ENCODE data around the gene CSF1.

The CSF1 gene

DNA sequence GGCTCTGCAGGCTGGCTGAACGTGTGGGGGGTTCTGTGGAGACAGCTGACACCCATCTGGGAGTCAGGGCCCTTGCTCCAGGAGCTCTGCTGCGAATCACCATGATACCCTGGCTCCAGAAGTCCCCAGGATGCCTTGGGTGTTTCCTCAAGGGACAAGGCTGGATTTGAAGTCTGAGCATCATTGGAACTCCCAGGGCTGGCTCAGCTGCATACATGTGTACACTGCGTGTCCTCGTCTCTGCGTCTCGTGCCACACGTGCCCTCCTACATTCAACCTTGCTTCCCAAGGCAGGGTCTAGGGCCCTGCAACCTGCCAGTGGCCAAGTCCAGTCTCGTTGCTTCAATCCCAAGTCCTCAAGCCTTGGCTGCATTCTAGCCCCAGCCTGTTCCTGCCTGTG lies 11.7 kb downstream of the CSF1 start:
- no peak for DNase-seq (ENCODE audit: low read depth)

GRCh38 chr1:109923131-109923945 lies 12.7 kb downstream of the CSF1 start:
- DNase-seq (ENCODE audit: low read depth), result no peak

GRCh38 chr1:109923946-109924275 lies 13.3 kb downstream of the CSF1 start:
- DNase-seq (ENCODE audit: low read depth), result no peak

GRCh38 chr1:109924316-109924715 lies 13.7 kb downstream of the CSF1 start:
- DNase-seq (ENCODE audit: low read depth), result no peak

DNA sequence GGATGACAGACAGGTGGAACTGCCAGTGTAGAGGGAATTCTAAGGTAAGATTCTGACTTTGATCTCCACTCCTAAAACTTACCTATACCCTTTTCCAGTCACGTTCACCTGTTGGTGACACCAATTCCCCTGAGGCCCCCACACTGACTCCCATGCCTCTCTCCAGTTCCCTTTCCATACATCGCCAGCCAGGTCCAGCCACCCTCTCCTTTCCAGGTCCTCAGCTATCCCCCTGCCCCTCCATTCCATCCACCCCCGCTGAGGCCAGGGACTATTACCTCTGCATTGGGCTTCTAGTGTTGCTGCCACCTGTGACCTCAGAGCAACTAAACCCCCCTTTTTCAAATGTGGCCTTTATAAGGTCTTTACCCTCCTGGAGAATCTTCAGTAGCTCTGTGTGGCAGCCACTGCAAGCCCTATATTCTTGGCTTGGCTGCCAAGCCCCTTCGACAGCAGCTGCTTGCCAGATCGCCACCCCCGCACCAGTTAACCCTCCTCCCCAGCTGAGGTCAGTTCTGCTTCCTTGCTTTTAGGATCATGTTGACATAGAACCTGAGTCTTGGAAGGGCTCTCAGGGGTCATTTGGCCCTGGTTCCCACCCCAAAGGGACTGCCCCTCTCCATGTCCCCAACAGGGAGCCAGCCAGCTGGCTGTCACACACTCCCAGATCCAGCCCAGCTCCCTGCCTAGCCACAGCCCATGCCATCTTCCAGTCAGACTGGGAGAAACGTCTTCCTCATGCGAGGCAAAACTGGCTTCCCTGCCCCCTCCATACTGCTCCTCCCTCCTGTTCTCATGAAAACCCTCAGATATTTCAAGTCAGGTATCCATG lies 14.7 kb downstream of the CSF1 start:
- no peak for DNase-seq (ENCODE audit: low read depth)

- peak; percentile 79 for DNase-seq (ENCODE audit: low read depth)
These were observed 16.1 kb downstream of the CSF1 start for GRCh38 chr1:109926662-109927300.

GRCh38 chr1:109927356-109927755 lies 16.7 kb downstream of the CSF1 start:
- DNase-seq (ENCODE audit: low read depth), result no peak

DNA sequence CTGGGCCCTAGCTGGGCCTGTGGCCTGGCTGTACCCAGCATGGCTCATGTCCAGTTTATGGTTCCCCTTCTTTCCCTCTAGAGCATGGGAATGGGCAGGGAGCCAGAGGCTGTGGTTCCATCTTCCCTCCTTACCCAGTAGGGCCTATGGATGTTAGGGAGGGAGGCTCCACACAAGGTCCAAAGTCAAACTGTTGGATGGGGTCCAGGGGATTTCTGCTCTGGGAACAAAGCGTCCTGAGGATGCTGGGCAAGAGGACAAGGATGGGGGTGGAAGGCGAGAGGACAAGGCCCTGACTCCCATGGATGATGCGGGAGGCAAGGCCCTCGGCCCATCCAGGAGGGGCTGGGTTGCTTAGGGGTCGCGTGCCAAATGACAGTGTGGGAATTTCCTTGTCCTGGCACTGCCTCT lies 17.3 kb downstream of the CSF1 start:
- DNase-seq (ENCODE audit: low read depth), result peak; percentile 47

- peak; percentile 28 for DNase-seq (ENCODE audit: low read depth)
These were observed 18.0 kb downstream of the CSF1 start for GRCh38 chr1:109928591-109929111.

GRCh38 chr1:109929170-109929569 lies 18.5 kb downstream of the CSF1 start:
- DNase-seq (ENCODE audit: low read depth), result no peak

GRCh38 chr1:109929588-109930251 lies 19.1 kb downstream of the CSF1 start:
- DNase-seq (ENCODE audit: low read depth), result no peak

DNA sequence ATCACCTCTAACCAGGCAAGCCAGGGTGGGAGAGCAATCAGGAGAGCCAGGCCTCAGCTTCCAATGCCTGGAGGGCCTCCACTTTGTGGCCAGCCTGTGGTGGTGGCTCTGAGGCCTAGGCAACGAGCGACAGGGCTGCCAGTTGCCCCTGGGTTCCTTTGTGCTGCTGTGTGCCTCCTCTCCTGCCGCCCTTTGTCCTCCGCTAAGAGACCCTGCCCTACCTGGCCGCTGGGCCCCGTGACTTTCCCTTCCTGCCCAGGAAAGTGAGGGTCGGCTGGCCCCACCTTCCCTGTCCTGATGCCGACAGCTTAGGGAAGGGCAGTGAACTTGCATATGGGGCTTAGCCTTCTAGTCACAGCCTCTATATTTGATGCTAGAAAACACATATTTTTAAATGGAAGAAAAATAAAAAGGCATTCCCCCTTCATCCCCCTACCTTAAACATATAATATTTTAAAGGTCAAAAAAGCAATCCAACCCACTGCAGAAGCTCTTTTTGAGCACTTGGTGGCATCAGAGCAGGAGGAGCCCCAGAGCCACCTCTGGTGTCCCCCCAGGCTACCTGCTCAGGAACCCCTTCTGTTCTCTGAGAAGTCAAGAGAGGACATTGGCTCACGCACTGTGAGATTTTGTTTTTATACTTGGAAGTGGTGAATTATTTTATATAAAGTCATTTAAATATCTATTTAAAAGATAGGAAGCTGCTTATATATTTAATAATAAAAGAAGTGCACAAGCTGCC lies 19.8 kb downstream of the CSF1 start:
- no peak for DNase-seq (ENCODE audit: low read depth)

DNA sequence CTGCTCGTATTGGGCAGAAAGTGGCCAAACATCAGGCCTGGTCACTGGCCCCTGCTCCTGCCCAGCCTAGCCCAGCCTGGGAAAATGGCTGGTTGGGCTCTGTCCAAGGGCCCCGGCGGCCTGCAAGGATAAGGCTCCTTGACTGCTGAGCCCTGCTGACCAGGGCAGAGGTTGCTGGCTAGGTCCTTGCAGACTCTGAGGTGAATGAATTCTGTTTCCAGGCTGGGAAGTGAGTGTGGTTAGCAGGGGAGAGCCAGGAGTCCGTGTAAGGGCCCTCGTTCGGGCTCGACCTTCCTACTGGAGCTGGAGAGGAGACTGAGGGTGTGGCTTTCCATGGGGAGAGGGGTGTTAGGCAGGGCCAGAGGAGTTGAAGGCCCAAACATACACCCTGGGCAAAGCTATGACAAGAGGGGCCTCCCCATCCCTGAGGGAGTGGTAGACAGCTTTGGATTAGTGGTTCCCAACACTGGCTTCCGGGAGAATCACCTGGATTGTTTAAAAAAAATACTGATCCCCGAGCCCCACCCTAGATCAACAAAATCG lies 20.6 kb downstream of the CSF1 start:
- DNase-seq (ENCODE audit: low read depth), result peak; percentile 52

DNA sequence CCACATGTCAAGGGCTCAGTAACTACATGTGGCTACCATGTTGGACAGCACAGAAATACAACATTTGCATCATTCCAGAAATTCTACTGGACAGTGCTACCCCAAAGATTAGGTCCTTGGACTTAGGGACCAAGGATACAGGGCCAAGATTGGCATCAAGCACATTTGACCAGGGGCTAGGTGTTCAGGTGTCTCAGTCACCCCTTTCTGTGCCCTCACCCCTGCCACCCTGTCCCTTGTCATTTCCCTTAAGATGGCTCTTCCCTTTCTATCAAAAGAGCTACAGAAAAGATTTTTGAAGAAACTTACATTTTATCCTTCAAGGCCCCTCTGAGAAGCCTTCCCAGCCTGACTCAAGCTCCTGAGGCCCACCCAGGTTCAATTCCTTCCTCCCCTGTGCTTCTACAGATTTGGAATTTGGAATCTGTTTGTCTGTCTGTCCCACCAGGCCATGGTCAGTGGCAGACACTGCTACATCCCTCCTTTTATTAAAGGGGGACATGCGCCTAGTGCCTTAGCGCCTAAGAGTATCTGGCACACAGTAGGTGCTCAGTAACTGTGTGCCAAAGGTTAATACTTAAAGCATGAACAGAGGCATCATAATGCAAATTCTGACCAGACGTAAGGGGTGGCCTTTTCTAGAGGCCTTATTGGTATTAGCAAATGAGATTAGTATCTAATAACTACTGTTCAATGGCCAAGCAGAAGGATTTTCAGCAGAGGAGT lies 21.4 kb downstream of the CSF1 start:
- DNase-seq (ENCODE audit: low read depth), result no peak

DNA sequence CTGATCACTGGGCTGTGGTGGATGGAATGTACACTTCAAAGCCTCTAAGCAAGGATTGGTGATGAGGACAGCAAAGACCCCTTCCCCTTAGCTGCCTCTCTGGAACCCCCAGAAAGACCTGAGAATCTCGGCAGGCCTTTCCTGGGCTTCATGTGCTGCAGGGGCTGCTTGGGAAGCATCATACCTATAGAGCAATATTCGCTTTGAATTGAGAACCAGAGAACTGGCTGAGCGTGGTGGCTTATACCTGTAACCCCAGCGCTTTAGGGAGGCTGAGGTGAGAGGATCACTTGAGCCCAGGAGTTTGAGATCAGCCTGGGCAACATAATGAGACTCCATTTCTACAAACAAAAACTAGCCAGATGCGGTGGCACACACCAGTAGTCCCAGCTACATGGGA lies 22.0 kb downstream of the CSF1 start:
- DNase-seq (ENCODE audit: low read depth), result no peak

- DNase-seq (ENCODE audit: low read depth), result peak; percentile 83
These were observed 23.4 kb downstream of the CSF1 start for GRCh38 chr1:109933856-109934711.

GRCh38 chr1:109935451-109935900 lies 24.8 kb downstream of the CSF1 start:
- DNase-seq (ENCODE audit: low read depth), result no peak

DNA sequence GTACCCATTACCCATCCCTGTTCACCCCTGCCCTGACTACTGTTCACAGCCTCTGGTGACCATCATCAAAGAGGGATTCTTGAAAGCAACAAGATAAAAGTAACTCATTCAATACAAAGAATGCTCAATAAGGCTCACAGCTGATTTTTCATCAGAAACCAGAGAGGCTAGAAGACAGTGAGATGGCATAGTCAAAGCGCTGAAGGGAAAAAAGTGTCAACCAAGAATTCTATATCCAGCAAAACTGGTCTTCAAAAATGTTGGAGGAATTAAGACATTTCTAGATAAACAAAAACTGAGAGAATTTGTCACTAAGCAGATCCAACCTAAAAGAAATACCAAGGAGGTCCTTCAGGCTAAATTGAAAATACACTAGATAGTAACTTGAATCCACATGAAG lies 27.1 kb downstream of the CSF1 start:
- no peak for DNase-seq (ENCODE audit: low read depth)

- no peak for DNase-seq (ENCODE audit: low read depth)
These were observed 27.9 kb downstream of the CSF1 start for GRCh38 chr1:109938556-109938955.

Measured in stromal cell of bone marrow (primary cell).